ENCODE measurements around the gene MECP2.

Gene MECP2

GRCh38 chrX:153984351-153985178, 113.0 kb downstream of the MECP2 start:
- DNase-seq, result peak; percentile 57

- no peak for DNase-seq
Observed at GRCh38 chrX:153983321-153983801, 114.2 kb downstream of the MECP2 start.

- DNase-seq, result peak; percentile 78
Observed at GRCh38 chrX:153981771-153982533, 115.6 kb downstream of the MECP2 start.

GRCh38 chrX:153981231-153981630, 116.3 kb downstream of the MECP2 start:
- no peak for DNase-seq

GRCh38 chrX:153980394-153980793, 117.1 kb downstream of the MECP2 start:
- peak; percentile 43 for DNase-seq

- no peak for DNase-seq
Observed at GRCh38 chrX:153974726-153975286, 122.7 kb downstream of the MECP2 start.

- DNase-seq, result no peak
Observed at GRCh38 chrX:153974003-153974725, 123.4 kb downstream of the MECP2 start.

- DNase-seq, result no peak
Observed at GRCh38 chrX:153973127-153974002, 124.2 kb downstream of the MECP2 start.

- peak; percentile 91 for DNase-seq
Observed at GRCh38 chrX:153972368-153973126, 125.0 kb downstream of the MECP2 start, which contains the start of gene TMEM187. Gene TMEM187, plus strand, starts transcription at chrX:153972754. Its CDS starts 9,309 bp downstream, at chrX:153982063.
